Suppressor macrophage treated with lipopolysaccharide for 1 hour (primary cell): Measurements from ENCODE around the gene THTPA.
"Not testable (repeated sequence)": the region's sequence is repeated elsewhere in the genome, so short reads cannot be mapped to it uniquely, and the experiment has no call there.

Experiments
- DNase-seq, 3 donors: peaks; one replicate each; pipeline ENCODE4 v3.0.0-alpha.2; 2020 to 2022

Gene THTPA

DNA sequence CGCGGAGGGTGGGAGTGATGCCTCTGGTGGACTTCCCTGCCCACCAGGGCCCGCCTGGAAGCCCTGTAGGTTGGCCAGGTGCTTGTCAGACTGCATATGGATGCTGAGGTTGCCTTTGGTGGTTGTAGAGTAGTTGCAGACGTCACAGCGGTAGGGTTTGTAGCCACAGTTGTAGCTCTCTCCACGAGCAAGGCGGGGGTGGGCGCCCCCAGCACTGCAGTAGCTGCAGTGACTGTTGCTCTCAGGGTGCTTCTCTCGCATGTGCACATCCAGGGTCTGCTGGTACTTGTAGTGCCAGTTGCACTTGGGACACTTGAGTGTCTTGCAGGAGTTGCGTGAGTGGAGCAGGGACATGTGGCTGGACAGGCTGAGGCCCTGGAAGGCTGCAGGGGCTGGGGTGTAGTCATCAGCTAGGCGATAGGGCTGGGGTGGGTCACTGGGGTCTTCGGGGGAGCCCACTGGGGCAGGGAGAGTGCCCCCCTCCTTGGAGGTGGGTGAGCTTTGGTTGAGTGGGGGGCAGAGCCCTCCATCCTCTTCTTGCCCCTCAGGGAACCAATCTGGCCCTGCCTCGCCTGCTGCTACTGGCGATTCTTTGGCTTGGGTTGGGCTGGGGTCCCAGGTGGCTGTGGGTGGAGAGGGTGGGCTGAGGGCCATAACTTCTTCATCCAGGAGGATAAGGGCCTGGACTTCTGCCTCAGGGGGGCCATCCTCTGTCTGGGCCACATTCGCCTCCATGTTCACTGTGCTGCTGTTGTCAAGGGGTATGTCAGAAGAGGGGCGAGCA is 22.2 kb upstream of the THTPA start:
- no peak for DNase-seq

DNA sequence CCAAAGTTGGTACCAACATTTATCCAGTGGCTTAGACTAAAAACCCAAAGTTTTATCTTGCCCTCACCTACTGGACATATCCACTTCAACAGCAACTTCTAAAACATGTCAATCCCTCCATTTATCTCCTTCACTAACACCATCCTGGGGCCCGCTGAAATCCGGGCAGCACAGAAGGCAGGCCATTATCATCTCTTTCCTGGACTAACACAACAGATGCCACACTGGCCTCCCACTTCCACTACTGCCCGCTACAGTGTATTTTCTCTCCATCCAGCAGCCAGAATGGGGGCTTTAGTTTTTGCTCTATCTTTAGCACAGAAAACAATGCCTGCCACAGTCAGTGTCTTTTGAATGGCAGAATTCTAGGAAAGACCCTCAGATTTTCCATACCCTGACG is 20.1 kb upstream of the THTPA start:
- no peak for DNase-seq

DNA sequence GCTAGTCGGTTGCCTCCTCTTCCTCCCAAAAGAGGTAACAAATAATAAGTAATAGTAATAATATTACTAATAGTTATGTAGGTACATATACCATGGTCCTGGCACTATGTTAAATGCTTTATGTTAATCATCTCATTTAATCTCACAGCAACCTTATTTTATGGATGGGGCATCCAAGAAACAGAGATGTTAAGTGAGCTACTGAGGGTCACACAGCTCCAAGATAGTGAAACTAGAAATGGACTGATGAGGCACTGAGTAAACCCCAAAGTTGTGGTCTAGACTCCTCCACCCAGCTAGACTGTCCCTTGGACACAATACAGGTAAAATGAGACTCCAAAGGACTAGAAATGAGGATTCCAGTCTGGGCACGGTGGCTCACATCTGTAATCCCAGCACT is 19.6 kb upstream of the THTPA start:
- DNase-seq = no peak

DNA sequence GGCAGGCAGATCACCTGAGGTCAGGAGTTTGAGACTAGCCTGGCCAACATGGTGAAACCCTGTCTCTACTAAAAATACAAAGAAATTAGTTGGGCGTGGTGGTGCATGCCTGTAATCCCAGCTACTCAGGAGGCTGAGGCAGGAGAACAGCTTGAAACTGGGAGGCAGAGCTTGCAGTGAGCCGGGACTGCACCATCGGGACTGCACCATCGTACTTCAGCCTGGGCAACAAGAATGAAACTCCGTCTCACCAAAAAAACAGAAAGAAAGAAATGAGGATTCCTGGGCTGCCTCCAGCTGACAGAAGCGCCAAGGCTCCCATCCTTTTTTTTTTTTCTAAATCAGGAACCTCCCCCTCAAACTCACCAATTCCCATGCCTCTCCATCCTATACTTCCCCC is 19.2 kb upstream of the THTPA start:
- DNase-seq = not testable (repeated sequence)

DNA sequence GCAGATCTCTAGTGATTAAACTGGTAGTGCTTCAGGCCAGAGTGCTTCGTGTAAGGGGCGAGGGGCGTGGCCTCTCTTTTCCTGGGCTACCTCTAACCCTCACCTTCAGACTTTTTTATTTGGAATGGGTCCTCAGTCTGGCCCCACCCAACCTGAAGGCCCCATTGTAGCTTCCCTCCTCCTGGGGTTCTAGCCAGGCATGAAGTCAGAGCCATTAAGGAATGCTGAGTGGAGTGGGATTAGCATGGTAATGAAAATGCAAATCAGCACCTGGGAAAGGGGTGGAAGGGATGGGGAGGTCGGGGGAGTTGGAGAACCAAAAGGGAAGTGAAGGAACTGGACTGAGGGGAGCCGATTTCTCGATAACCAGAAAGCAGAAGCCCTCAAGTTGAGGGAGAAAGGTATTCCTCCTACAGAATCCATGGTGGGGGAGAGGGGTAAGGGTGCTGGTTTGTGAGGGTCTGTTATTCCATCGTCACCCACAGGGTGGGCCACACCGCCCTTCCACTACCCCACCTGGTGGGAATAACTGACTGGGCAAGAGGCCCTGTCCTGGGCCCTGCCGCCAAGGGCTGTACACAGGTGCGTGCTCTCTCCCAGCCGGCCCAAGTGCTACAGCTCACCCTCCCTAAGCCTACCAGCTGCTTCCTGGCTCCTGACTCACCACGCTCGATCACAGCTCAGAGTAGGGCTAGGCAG is 18.6 kb upstream of the THTPA start:
- no peak for DNase-seq

DNA sequence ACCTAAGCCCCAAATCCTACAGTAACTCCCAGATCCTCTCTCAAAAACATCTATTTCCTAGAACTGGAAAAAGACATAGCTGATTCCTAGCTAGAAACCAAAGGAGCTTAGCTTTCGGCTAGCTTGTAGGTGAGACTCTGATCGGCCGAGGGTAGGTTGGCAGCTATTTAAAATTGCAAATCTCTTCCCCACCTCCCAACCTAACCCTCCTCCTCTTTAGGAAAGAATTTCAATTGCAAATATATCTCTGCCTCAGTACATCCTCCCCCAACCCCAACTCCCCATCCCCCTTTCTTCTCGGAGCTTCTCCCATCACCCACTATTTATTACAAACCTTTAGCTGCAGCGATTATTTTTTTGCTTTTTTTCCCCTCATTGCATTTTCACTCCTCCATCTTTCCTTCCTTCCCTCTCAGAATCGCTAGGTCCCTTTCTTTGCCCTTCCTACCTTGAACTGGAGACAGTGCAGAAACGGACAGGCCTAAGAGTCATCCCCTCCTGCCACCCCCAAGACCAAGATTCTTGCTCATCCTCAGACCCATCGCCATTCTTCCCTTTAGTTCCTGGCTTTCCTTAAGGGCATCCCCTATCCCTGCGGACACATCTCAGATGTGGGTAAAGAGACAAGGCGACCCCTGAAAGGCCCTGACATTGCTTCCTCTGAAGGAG is 17.9 kb upstream of the THTPA start:
- no peak for DNase-seq

DNA sequence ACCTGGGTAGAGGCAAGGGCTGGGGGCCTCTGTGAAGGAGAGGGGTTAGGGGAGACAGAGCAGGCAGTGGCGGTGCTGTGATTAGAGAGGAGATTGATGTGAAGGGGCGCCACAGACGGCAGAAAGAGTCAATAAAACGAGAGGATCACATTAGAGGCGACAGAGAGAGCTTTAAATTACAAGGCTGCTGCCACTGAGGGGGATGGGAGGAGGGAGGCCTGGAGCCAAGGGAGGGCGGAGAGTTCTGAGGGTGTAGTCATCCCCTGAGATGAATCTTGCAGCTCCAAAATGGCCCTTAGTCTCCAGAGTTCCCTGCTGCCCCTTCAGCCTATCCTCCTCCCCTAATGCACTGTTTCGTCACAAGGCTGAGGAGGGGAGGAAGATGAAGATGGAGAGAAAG is 17.3 kb upstream of the THTPA start:
- no peak for DNase-seq

DNA sequence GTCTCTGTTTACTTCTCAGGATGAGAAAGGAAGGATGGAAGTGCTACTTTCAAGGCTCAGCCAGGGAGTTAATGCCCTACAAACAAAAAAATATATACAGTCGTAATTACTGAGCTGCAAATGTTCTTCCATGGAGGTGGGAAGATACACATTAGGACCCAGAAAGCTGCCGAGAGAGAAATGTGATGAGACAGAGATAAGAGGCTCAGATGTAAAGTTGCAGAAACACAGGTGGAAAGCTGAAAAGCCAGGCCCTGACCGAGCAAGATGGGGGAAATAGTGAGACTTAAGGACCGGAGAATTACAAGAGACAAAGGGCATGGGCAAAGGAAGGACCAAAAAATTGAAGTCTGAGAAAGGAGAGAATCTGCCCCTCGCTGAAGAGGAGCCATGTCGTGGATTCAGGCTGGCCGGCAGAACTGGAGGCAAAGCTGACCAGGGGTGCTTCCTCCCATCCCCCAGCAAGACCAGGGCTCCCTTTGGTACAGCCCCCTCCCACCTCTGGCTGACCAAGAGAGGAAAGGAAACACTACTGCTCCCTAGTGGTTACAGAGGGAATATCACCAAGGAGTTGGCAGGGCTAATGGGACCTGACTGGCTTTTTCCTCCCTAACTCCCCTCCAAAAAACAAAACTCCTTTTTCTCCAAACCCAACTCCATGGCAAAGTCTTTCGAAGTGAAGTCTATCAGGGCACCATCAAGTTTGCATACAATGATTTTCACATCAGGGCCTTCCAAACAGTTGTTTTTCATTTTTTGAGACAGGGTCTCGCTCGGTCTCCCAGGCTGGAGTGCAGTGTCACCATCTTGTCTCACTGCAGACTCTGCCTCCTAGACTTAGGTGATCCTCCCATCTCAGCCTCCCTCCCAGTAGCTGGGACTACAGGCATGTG is 16.6 kb upstream of the THTPA start:
- peak; percentile 57 to 65 (median 64) for DNase-seq

DNA sequence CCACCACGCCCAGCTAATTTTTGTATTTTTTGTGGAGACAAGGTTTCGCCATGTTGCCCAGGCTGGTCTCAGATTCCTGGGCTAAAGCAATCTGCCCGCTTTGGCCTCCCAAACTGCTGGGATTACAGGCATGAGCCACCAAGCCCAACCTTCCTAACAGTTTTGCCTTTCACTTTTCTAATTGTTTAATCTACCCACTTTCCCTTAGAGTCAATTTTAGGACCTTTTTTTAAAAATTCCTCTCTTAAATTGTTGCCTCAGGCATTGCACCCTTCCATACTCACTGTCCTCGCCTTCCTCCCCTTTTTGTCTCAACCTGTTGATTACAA is 16.0 kb upstream of the THTPA start:
- no peak for DNase-seq

DNA sequence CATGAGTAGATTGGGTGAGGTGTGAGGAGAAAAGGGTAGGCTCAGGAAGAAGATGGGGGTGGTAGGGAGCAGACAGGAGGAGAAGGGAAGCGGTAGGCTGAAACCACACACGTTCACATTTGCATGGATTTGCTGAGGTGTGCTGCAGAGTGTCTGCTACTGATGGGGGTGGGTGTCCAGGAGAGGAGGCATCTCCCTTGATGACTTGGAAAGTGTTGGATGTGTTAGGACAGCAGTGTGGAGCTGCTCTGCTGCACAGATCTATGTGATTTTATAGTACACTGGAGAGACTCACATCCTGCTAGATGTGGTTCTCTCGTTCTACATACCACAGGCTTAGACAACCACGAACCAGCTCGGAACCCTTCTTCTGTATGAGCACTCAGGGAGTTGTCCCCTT is 13.8 kb upstream of the THTPA start:
- DNase-seq = no peak

DNA sequence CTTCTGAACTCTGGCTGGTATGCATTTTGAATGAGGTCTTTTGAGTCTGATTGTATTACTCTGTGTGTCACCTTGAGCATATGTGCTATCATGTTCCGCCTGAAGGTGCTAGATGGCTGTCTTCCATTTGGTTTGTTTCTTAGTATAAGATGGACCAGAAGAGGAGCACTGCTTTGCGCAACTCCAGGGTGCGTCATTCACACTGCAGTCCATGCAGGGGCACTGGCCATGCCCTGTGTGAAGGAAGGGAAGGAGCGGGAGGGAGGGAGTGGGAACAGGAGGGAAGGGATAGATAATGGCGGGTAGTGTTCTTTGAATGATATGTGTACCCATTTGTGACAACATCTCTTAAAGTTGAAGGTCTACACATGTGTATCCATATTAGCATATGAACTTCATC is 12.7 kb upstream of the THTPA start:
- DNase-seq = no peak

DNA sequence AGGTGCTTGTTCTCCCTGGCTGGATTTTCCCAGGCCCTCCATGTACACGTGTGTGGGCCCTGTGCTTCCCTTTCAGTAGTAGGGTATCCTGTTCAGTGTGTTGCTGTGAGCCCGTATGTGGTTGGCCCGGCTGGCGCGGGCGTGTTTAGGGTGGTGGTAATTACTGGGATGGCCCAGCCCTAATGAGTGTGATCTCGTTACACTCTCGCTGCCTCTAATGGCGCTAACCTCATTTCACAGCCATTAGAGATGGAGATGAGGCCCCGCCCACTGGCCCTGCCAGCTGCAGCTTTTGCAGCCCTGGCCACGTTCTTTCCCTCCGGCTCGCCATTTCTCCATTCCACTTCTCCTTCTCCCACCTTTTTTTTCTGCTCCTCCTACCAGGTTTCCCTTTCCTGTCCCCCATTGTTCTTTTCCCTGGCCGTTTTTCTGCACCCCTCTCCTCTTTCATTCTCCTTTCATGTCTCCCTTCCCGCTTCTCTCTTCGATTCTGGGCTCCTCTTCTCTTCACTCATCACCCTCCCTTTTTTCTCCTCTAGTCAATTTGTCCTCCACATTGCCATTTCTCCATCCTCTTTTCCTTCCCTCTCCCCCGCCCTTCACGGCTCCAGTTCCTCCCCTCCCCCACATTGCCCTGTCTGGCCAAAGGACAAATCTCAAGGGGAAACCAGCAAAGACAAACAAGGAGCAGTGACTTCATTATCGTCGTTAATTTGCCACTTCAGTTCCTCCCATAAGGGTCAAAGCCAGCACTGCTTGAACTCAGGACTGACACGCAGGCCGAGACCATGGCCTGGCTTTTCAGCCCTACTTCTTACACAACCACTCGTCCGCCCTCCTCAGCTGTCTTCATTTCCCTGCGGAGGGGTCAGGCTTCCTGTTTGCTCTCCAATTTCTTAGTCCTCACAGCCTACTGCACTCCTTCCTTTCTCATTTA is 11.3 kb upstream of the THTPA start:
- DNase-seq = peak in 1 of 3 donors; percentile 21

DNA sequence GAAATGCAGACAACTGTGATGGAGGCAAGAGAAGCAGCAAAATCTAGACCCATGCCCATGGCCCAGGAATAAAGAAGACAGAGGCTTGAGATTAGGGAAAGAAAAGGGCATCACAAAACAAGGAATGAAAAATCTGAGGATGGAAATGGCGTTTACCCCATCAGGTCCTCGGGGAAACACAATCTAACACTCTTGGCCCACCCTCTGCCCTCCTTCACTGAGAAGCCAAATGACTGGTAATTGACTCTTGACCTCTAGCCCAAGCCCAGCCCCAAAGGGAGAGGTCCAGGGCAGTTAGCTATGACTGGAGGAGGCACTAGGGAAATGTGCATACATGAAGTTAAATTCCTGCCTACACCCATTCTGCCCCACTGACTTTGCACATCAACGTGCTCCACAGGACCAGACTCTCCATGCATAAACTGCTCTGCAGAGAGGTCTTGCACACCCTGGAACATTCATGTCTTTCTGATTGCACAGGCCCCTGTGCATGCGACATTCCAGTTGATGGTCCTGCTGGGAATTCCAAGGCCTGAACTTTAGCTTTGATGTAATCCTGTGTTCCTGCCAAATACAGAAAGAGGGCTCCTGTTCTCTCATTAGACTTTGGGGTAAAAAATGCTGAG is 10.2 kb upstream of the THTPA start:
- no peak for DNase-seq

DNA sequence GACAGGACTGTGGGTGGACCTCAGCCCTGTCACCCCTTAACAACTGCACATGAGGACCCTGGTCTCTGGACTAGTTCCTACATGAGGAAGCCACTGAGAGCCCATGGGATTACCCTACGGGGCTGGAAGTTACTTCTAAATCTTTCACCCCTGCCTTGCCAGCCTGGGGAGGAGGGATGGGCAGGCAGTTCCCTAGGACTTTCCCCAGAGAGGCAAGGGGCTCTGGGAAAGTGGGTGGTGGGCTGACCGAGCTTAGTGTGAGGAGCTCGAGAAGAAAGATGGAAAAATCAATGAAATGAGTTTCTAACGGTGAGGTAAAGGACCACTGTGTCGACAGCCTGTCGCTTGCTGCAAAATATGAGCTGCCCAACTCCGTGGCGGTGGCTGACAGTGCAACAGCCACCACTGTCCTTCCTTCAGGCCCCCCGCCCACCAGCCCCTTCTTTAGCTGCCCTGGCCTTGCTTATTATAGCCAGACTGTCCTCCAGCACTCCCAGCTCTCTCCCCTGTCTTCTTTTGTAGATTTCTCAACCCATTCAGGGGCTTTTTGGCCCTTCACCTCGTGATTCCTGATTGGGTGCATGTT is 9.5 kb upstream of the THTPA start:
- no peak for DNase-seq

DNA sequence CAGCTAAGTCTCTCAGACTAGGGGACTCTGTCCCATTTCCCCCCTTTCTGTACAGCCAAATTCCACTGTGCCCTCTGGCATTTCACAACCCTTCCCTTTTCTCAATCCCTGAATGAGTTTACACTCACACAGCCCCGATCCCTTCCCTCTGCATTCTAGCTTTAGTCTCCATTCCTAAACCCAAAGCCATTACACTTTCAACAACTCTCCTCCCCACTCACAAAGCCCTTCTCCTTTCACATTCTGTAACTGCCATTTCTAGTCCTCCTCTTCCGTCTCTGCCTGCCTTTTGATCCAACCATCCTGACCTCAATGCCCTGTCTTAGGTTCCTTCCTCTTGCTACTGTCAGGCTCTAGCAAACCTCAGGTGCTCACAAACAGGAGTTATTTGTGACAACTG is 8.1 kb upstream of the THTPA start:
- no peak for DNase-seq

DNA sequence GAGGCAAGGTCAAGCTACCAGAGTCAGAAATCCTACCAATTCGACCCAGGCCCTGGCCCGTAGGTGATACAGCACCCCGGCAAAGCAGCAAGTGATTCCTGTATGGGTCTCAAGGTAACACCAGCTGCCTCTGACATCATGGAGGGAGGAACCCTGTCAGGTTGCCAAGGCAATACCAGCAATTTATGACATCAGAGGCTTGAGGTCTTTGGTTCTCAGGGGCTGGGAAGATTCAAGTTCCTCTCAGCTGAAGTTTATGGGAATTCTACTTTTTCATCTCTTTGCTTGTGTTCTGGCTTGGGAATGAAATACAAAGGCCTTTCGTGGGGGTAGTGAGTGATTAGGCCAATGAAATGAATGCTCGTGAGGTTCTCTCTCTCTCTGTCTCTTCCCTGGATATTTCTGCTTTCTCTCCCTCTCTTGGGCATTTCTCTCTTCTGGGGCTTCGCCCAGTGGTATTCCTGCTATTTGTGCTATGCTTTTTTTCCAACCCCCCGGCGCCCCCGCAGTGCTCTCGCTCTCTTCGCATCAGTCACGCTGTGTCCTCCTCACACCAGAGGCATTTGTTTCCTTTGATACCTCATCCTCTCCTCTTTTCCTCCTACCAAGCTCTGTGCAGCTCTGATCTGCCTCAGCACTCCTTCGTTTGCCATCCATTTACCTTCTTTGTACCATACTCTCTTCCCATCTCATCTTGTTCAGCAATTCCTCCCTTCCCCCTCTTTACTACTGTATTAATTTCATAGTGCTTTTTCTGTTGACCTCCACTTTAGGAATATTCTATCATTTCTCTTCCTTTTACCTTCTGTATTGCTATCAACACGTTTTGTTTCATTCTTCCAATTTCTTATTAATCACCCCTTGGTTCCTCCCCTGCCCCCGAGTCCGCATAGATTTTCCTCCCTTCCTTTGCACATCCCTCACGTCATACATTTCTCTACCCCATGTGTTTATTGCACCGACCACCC is 7.4 kb upstream of the THTPA start:
- peak in 2 of 3 donors; percentile 26 to 37 for DNase-seq

DNA sequence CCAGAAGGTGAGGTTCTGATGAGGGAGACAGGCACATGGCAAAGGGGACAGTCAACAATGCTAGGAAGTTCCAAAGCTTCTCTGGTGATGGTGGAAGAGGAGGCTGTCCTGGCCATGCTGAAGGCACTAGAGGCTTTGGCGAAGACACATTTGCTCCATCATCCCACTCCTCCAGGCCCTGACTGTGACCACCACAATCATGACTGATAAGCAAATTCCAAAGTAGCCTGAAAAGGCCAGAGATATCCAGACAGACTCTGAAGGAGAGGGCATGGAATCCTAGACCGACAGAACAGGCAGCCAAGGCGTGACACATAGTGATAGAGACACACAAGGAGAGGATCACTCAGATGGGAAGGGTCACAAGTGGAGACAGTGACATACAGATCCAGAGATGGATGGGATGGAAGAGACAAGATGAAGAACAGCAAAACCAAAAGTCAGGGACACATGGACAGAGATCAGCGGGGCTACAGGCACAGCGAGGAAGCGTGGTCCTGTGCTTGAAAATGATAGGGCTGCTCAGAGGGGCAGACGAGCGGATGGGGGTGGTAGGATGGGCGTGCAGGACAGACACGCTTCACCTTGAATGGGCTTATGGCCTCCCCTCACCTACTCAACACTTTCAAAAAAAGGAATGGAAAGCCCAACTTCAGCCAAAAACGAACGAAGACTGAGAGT is 5.8 kb upstream of the THTPA start:
- no peak for DNase-seq

DNA sequence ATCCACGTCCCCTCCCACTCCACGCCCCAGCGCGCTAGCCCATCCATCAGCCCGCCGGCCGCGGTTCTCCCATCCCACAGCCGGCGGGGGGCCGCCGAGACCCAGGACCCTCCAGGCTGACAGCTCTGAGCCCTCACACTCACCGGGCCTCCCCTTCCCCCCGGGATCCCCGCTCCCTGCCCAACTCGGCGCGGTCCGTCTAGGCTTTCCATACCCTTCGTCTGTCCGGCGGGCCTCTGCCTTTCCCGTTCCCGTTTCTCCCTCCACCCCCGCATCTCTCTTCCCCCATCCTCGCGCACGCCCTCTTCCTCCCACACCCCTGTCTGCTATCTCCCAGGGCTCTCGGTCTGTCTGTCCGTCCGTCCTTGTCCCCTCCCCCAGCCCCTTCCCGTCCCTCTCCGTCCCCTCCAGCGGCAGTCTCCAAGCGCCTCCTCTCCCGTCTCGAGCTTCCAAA is 5.2 kb upstream of the THTPA start:
- DNase-seq = peak in 2 of 3 donors; percentile 34 to 56
